IPS DF 6.9 (cell line): ENCODE data around the gene DHRS2.

ENCODE experiments used
- DNase-seq: peaks from one replicate; pipeline ENCODE4 v3.0.0-alpha.2; 2013; ENCODE audit warnings: low read depth, low spot score
- H3K27ac ChIP-seq: one replicate; pipeline ENCODE4 v1.5.1; 2013; ENCODE audit warnings: low read length, control low read depth
- H3K27me3 ChIP-seq: 2 replicates; pipeline ENCODE4 v1.6.1; 2013; ENCODE audit warnings: mild to moderate bottlenecking, low read length; ENCODE audit not compliant: control insufficient read depth, insufficient read depth
- H3K36me3 ChIP-seq: 2 replicates; pipeline ENCODE4 v1.6.1; 2013; ENCODE audit warnings: low read length; ENCODE audit not compliant: control insufficient read depth, insufficient read depth
- H3K4me1 ChIP-seq: 2 replicates; pipeline ENCODE4 v1.6.1; 2013; ENCODE audit warnings: low read length; ENCODE audit not compliant: control insufficient read depth, insufficient read depth
- H3K4me3 ChIP-seq: 2 replicates; pipeline ENCODE4 v1.5.1; 2013; ENCODE audit warnings: mild to moderate bottlenecking, low read length
- H3K9me3 ChIP-seq: 2 replicates; pipeline ENCODE4 v1.6.1; 2013; ENCODE audit warnings: low read length, inconsistent platforms; ENCODE audit not compliant: control insufficient read depth, insufficient read depth
- WGBS: extraction: QIAGEN DNeasy Blood & Tissue Kit; methylation state at CpG from one replicate; pipeline ENCODE4 v1.1.7; 2013; ENCODE audit warnings: mixed read lengths, missing lambda C conversion rate; ENCODE audit not compliant: insufficient read length, insufficient coverage; 5-methylcytosine and 5-hydroxymethylcytosine counted together

The DHRS2 gene

GRCh38 chr14:23622990-23623389 lies 13.2 kb upstream of the DHRS2 start:
- DNase-seq, result no peak
- H3K27me3 ChIP-seq, result no peaks in the 10 kb centered on the region
- no peaks in the 10 kb centered on the region; the same call in 1 of the 2 replicates for H3K9me3 ChIP-seq
- no peaks in the 10 kb centered on the region for H3K36me3 ChIP-seq
- WGBS, result no CpG with 5 or more reads among the region's 4 CpGs
- H3K4me1 ChIP-seq, result no peaks in the 10 kb centered on the region
- H3K27ac ChIP-seq, result no peak overlapping the region
- no peak overlapping the region for H3K4me3 ChIP-seq

GRCh38 chr14:23623962-23624361 lies 12.2 kb upstream of the DHRS2 start:
- Histone ChIP-seq H3K4me3 (no peak overlapping the region), H3K9me3 (no peaks in the 10 kb centered on the region; the same call in 1 of the 2 replicates), H3K27me3 (no peaks in the 10 kb centered on the region), H3K27ac (no peak overlapping the region), H3K4me1 (no peaks in the 10 kb centered on the region), H3K36me3 (no peaks in the 10 kb centered on the region)
- no peak for DNase-seq

GRCh38 chr14:23624830-23625404 lies 11.2 kb upstream of the DHRS2 start:
- no peak for DNase-seq
- no peaks in the 10 kb centered on the region; the same call in 1 of the 2 replicates for H3K9me3 ChIP-seq
- H3K4me1 ChIP-seq, result no peaks in the 10 kb centered on the region
- H3K36me3 ChIP-seq, result no peaks in the 10 kb centered on the region
- WGBS, result 96% methylated on average over 1 of the region's 3 CpGs
- no peaks in the 10 kb centered on the region for H3K27me3 ChIP-seq
- H3K27ac ChIP-seq, result no peak overlapping the region
- no peak overlapping the region for H3K4me3 ChIP-seq

GRCh38 chr14:23626946-23627345 lies 9.2 kb upstream of the DHRS2 start:
- Histone ChIP-seq H3K27ac (no peak overlapping the region), H3K36me3 (no peaks in the 10 kb centered on the region), H3K27me3 (no peaks in the 10 kb centered on the region), H3K9me3 (no peaks in the 10 kb centered on the region; the same call in 1 of the 2 replicates), H3K4me3 (no peak overlapping the region), H3K4me1 (no peaks in the 10 kb centered on the region)
- no peak for DNase-seq

- H3K27ac ChIP-seq, result no peak overlapping the region
- H3K27me3 ChIP-seq, result no peaks in the 10 kb centered on the region
- no peak overlapping the region for H3K4me3 ChIP-seq
- no peaks in the 10 kb centered on the region; the same call in 1 of the 2 replicates for H3K9me3 ChIP-seq
- DNase-seq, result no peak
- no CpG with 5 or more reads among the region's 6 CpGs for WGBS
- no peaks in the 10 kb centered on the region for H3K4me1 ChIP-seq
- H3K36me3 ChIP-seq, result no peaks in the 10 kb centered on the region
Measured at GRCh38 chr14:23627961-23628360, 8.2 kb upstream of the DHRS2 start.

- no peak overlapping the region for H3K4me3 ChIP-seq
- no peaks in the 10 kb centered on the region for H3K4me1 ChIP-seq
- no CpG with 5 or more reads among the region's 2 CpGs for WGBS
- no peaks in the 10 kb centered on the region for H3K27me3 ChIP-seq
- no peaks in the 10 kb centered on the region for H3K36me3 ChIP-seq
- H3K27ac ChIP-seq, result no peak overlapping the region
- H3K9me3 ChIP-seq, result no peaks in the 10 kb centered on the region; the same call in 1 of the 2 replicates
- DNase-seq, result no peak
Measured at GRCh38 chr14:23629204-23629603, 7.0 kb upstream of the DHRS2 start.

- no peaks in the 10 kb centered on the region for H3K36me3 ChIP-seq
- H3K27me3 ChIP-seq, result no peaks in the 10 kb centered on the region
- H3K4me3 ChIP-seq, result no peak overlapping the region
- no peak overlapping the region for H3K27ac ChIP-seq
- DNase-seq, result no peak
- H3K9me3 ChIP-seq, result no peaks in the 10 kb centered on the region; the same call in 1 of the 2 replicates
- no peaks in the 10 kb centered on the region for H3K4me1 ChIP-seq
Measured at GRCh38 chr14:23629832-23630396, 6.2 kb upstream of the DHRS2 start.

GRCh38 chr14:23630687-23631086 lies 5.5 kb upstream of the DHRS2 start:
- no peak for DNase-seq
- no peak overlapping the region for H3K27ac ChIP-seq
- H3K36me3 ChIP-seq, result no peaks in the 10 kb centered on the region
- 100% methylated on average over 1 of the region's 1 CpG for WGBS
- H3K4me1 ChIP-seq, result no peaks in the 10 kb centered on the region
- no peaks in the 10 kb centered on the region for H3K27me3 ChIP-seq
- no peak overlapping the region for H3K4me3 ChIP-seq
- H3K9me3 ChIP-seq, result no peaks in the 10 kb centered on the region; the same call in 1 of the 2 replicates

GRCh38 chr14:23631234-23631633 lies 4.9 kb upstream of the DHRS2 start:
- H3K36me3 ChIP-seq, result no peaks in the 10 kb centered on the region
- no peak overlapping the region for H3K27ac ChIP-seq
- DNase-seq, result no peak
- H3K4me3 ChIP-seq, result no peak overlapping the region
- H3K4me1 ChIP-seq, result no peaks in the 10 kb centered on the region
- H3K27me3 ChIP-seq, result no peaks in the 10 kb centered on the region
- H3K9me3 ChIP-seq, result no peaks in the 10 kb centered on the region; the same call in 1 of the 2 replicates

- no peak overlapping the region for H3K27ac ChIP-seq
- H3K27me3 ChIP-seq, result no peaks in the 10 kb centered on the region
- H3K36me3 ChIP-seq, result no peaks in the 10 kb centered on the region
- H3K9me3 ChIP-seq, result no peaks in the 10 kb centered on the region; the same call in 1 of the 2 replicates
- WGBS, result no CpG with 5 or more reads among the region's 8 CpGs
- DNase-seq, result peak; percentile 78
- no peak overlapping the region for H3K4me3 ChIP-seq
- no peaks in the 10 kb centered on the region for H3K4me1 ChIP-seq
Measured at GRCh38 chr14:23631702-23632460, 4.3 kb upstream of the DHRS2 start.
